Sigmoid colon (tissue), 4 donors: ENCODE data around the gene KAT7.
"Not testable (repeated sequence)": the region's sequence is repeated elsewhere in the genome, so short reads cannot be mapped to it uniquely, and the experiment has no call there.

Experiments
- EP300 ChIP-seq, 4 donors: sonication (generic); formaldehyde crosslinking; IDR thresholded peaks; one replicate each; pipeline ENCODE4 v1.6.1; 2017; ENCODE audit warnings: antibody characterized with exemption in 4 of 4
- POLR2AphosphoS5 ChIP-seq, 4 donors: sonication (generic); formaldehyde crosslinking; IDR thresholded peaks; one replicate each; pipeline ENCODE4 v1.6.1; 2017; ENCODE audit warnings: antibody characterized with exemption in 4 of 4
- TF ChIP-seq, protein P1 (sequence below), 4 experiments: fragments of 450-650 bp in 3 of 4; fragments of 200-600 bp in 1 of 4; IDR thresholded peaks; one replicate each; pipeline ENCODE4 v1.5.1; 2016 to 2019; ENCODE audit warnings: antibody characterized with exemption in 4 of 4, mild to moderate bottlenecking in 3 of 4, moderate library complexity in 2 of 4

DNA sequence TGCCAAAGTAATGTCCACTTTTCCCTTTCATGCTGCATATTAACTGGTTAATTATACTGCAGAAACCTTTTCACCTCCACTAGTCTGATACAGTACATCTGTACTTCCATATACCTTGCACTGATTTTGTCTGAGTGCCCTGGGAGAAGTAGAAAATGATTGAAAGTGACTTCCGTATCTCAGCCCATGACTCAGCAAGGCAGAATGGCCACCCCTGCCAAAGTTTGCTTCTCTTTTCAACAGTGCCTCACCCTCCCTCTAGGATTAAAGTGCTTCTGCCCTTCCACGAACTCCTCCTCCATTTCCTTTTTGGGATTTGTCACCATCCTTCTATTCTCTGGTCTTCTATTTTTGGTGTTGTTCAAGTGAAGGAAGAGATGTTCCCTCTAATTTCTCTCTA lies 39.8 kb downstream of the KAT7 start:
- not testable (repeated sequence) for TF ChIP-seq POLR2AphosphoS5, EP300 (IDR thresholded peaks at IDR 0.05)
- TF ChIP-seq, protein P1, sequence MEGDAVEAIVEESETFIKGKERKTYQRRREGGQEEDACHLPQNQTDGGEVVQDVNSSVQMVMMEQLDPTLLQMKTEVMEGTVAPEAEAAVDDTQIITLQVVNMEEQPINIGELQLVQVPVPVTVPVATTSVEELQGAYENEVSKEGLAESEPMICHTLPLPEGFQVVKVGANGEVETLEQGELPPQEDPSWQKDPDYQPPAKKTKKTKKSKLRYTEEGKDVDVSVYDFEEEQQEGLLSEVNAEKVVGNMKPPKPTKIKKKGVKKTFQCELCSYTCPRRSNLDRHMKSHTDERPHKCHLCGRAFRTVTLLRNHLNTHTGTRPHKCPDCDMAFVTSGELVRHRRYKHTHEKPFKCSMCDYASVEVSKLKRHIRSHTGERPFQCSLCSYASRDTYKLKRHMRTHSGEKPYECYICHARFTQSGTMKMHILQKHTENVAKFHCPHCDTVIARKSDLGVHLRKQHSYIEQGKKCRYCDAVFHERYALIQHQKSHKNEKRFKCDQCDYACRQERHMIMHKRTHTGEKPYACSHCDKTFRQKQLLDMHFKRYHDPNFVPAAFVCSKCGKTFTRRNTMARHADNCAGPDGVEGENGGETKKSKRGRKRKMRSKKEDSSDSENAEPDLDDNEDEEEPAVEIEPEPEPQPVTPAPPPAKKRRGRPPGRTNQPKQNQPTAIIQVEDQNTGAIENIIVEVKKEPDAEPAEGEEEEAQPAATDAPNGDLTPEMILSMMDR (IDR thresholded peaks at IDR 0.05), result not testable (repeated sequence)
